PC-9 (cell line): Measurements from ENCODE around the gene PRRC2A.

Experiments
- CTCF ChIP-seq: fragments of 200-600 bp; sonication (generic); conservative IDR thresholded peaks from 2 replicates; pipeline ENCODE4 v1.6.1; 2017; ENCODE audit warnings: mixed run types, antibody characterized with exemption, mild to moderate bottlenecking, moderate library complexity
- EZH2 ChIP-seq: fragments of 200-600 bp; sonication (generic); IDR thresholded peaks from 2 replicates; pipeline ENCODE4 v1.8.0; 2017; ENCODE audit warnings: antibody characterized with exemption, low read depth

- TF ChIP-seq CTCF (no peak), EZH2 (no peak)
Observed at GRCh38 chr6:31655349-31656237, 35.1 kb downstream of the PRRC2A start, which contains the start of gene APOM.
